NCI-H526 treated with DMSO at 0.1 percent for 48 hours (cell line): ENCODE measurements around the gene SLC39A2.
"Not testable (repeated sequence)": the region's sequence is repeated elsewhere in the genome, so short reads cannot be mapped to it uniquely, and the experiment has no call there.

Experiments used
- DNase-seq: peaks from one replicate; lab custom pipeline; 2025; lab: John Stamatoyannopoulos, UW

Gene SLC39A2

GRCh38 chr14:20998674-20999366 is at the start of gene SLC39A2:
SLC39A2 (plus strand) TSS chr14:20999293; CDS start chr14:20999447, 154 bp downstream.
- DNase-seq = no peak

- not testable (repeated sequence) for DNase-seq
Observed at GRCh38 chr14:20954736-20955537, 44.2 kb upstream of the SLC39A2 start, which contains the start of gene RNASE2. RNASE2 (plus strand) TSS chr14:20955487; CDS start chr14:20955772, 285 bp downstream.

GRCh38 chr14:20955538-20955873 is 43.6 kb upstream of the SLC39A2 start:
- DNase-seq = not testable (repeated sequence)

- no peak for DNase-seq
Observed at GRCh38 chr14:20956376-20956976, 42.6 kb upstream of the SLC39A2 start.

- not testable (repeated sequence) for DNase-seq
Observed at GRCh38 chr14:20958946-20959345, 40.1 kb upstream of the SLC39A2 start.

- DNase-seq = no peak
Observed at GRCh38 chr14:20969336-20969735, 29.8 kb upstream of the SLC39A2 start.

GRCh38 chr14:20970647-20970982 is 28.5 kb upstream of the SLC39A2 start:
- no peak for DNase-seq

- DNase-seq = peak; percentile 54
Observed at GRCh38 chr14:20970983-20971704, 27.9 kb upstream of the SLC39A2 start.

- DNase-seq = no peak
Observed at GRCh38 chr14:20971705-20972021, 27.4 kb upstream of the SLC39A2 start.

- DNase-seq = no peak
Observed at GRCh38 chr14:20973501-20973900, 25.6 kb upstream of the SLC39A2 start.

- no peak for DNase-seq
Observed at GRCh38 chr14:20976291-20976690, 22.8 kb upstream of the SLC39A2 start.

- DNase-seq = no peak
Observed at GRCh38 chr14:20978687-20979086, 20.4 kb upstream of the SLC39A2 start.

- no peak for DNase-seq
Observed at GRCh38 chr14:20980906-20981305, 18.2 kb upstream of the SLC39A2 start.

GRCh38 chr14:20982646-20983369 is 16.3 kb upstream of the SLC39A2 start:
- no peak for DNase-seq

- DNase-seq = not testable (repeated sequence)
Observed at GRCh38 chr14:20985650-20986049, 13.4 kb upstream of the SLC39A2 start.

- no peak for DNase-seq
Observed at GRCh38 chr14:20986811-20987210, 12.3 kb upstream of the SLC39A2 start.

GRCh38 chr14:20988717-20989470 is 10.2 kb upstream of the SLC39A2 start:
- no peak for DNase-seq

- no peak for DNase-seq
Observed at GRCh38 chr14:20989471-20989786, 9.7 kb upstream of the SLC39A2 start.

GRCh38 chr14:20989787-20990600 is 9.1 kb upstream of the SLC39A2 start, which contains the start of gene METTL17:
METTL17 (plus strand) TSS chr14:20989980; CDS start chr14:20990003, 23 bp downstream.
- DNase-seq = peak; percentile 85

- no peak for DNase-seq
Observed at GRCh38 chr14:20996521-20996920, 2.6 kb upstream of the SLC39A2 start.
